ENCODE measurements around the gene PHETA2.
"Not testable (repeated sequence)": the region's sequence is repeated elsewhere in the genome, so short reads cannot be mapped to it uniquely, and the experiment has no call there.

The PHETA2 gene

GRCh38 chr22:42070517-42071422 is 3.3 kb upstream of the PHETA2 start, which contains the start of gene NAGA:
Gene NAGA (minus strand): TSS chr22:42070812. CDS start chr22:42070297, 515 bp downstream.
- DNase-seq, result peak; percentile 84

- DNase-seq, result not testable (repeated sequence)
These were observed 2.5 kb upstream of the PHETA2 start for GRCh38 chr22:42071508-42071907.

GRCh38 chr22:42072606-42073330 is 1.3 kb upstream of the PHETA2 start:
- DNase-seq, result no peak

GRCh38 chr22:42073621-42074041 is 417 bp upstream of the PHETA2 start:
- no peak for DNase-seq

- DNase-seq, result no peak
These were observed 1.0 kb downstream of the PHETA2 start for GRCh38 chr22:42074846-42075676.

GRCh38 chr22:42076764-42077485 is 2.9 kb downstream of the PHETA2 start:
- no peak for DNase-seq

- no peak for DNase-seq
These were observed 3.6 kb downstream of the PHETA2 start for GRCh38 chr22:42077486-42078125.

- DNase-seq, result no peak
These were observed 4.6 kb downstream of the PHETA2 start for GRCh38 chr22:42078469-42079318.

GRCh38 chr22:42079319-42080251 is 5.5 kb downstream of the PHETA2 start, which contains the start of gene SMDT1:
Gene SMDT1 (plus strand): TSS chr22:42079700. CDS start chr22:42079769, 69 bp downstream.
- DNase-seq, result peak; percentile 97

- DNase-seq, result no peak
These were observed 6.2 kb downstream of the PHETA2 start for GRCh38 chr22:42080287-42080686.

GRCh38 chr22:42083119-42083518 is 9.1 kb downstream of the PHETA2 start:
- no peak for DNase-seq

GRCh38 chr22:42084874-42085273 is 10.8 kb downstream of the PHETA2 start:
- DNase-seq, result no peak

GRCh38 chr22:42086051-42086450 is 12.0 kb downstream of the PHETA2 start:
- DNase-seq, result no peak

GRCh38 chr22:42090596-42091454 is 16.8 kb downstream of the PHETA2 start, which contains the start of gene NDUFA6:
Gene NDUFA6 (minus strand): TSS chr22:42090772. CDS start chr22:42090744, 28 bp downstream.
- peak; percentile 96 for DNase-seq

- no peak for DNase-seq
These were observed 17.4 kb downstream of the PHETA2 start for GRCh38 chr22:42091455-42091782.

- no peak for DNase-seq
These were observed 27.2 kb downstream of the PHETA2 start for GRCh38 chr22:42101199-42101598.

GRCh38 chr22:42104332-42104860 is 30.3 kb downstream of the PHETA2 start:
- not testable (repeated sequence) for DNase-seq

GRCh38 chr22:42108848-42109247 is 34.8 kb downstream of the PHETA2 start:
- no peak for DNase-seq

Measured in activated T-cell treated with anti-CD3 and anti-CD28 coated beads, Interleukin-2, amount 50 U/mL, for 1 hour (primary cell).